Right renal cortex interstitium (tissue), 3 donors: ENCODE data around the gene B4GALNT3. TPM values are rescaled to one million over a fixed set of nuclear protein-coding genes. Genes with fewer than 3 reads are reported as not detected.

Experiments used
- DNase-seq, 3 donors: peaks; one replicate each; pipeline ENCODE4 v3.0.0-alpha.2; 2013; ENCODE audit warnings: low read depth in 3 of 3, low spot score in 2 of 3
- polyA plus RNA-seq, 3 donors: library from polyadenylated mRNA; unstranded; fragments of 120-200 nt; gene quantifications; one replicate each; pipeline ENCODE4 v1.2.1, GENCODE V29; 2013; ENCODE audit not compliant: insufficient read length in 3 of 3

Gene B4GALNT3
- polyA plus RNA-seq, 3 donors: 14.2 to 16.8 (median 14.6) TPM

- DNase-seq: no peak
Observed at GRCh38 chr12:553216-554000, 93.7 kb downstream of the B4GALNT3 start.

- no peak for DNase-seq
Observed at GRCh38 chr12:554001-554285, 94.2 kb downstream of the B4GALNT3 start.

DNA sequence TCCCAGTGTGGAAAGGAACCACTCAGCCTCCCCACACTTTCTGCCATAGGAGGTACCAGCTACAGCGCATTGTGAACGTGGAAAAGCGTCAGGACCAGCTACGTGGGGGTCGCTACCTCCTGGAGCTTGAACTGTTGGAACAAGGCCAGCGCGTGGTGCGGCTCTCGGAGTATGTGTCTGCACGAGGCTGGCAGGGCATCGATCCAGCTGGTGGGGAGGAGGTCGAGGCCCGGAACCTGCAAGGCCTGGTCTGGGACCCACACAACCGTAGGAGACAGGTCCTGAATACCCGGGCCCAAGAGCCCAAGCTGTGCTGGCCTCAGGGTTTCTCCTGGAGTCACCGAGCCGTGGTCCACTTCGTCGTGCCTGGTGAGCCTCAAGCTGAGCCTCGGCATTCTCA is 96.8 kb downstream of the B4GALNT3 start:
- DNase-seq: no peak

DNA sequence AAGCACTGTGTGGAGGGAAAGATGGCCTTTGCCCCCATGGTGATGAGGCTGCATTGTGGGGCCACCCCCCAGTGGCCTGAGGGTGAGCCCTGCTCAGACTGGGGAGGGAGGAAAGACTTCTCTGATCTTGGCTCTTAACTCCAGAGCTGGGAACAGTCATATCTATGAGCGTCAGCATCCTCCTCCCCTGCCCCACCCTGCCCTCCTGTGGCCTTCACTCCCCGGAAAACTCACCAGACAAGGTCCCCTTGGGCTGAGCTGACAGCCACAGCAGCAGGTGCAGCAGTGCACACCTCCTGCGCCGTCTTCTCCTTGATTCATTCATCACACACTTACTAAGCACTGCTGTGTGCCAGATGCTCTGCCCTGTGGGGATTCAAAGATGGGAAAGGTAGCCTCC is 98.8 kb downstream of the B4GALNT3 start:
- no peak for DNase-seq

DNA sequence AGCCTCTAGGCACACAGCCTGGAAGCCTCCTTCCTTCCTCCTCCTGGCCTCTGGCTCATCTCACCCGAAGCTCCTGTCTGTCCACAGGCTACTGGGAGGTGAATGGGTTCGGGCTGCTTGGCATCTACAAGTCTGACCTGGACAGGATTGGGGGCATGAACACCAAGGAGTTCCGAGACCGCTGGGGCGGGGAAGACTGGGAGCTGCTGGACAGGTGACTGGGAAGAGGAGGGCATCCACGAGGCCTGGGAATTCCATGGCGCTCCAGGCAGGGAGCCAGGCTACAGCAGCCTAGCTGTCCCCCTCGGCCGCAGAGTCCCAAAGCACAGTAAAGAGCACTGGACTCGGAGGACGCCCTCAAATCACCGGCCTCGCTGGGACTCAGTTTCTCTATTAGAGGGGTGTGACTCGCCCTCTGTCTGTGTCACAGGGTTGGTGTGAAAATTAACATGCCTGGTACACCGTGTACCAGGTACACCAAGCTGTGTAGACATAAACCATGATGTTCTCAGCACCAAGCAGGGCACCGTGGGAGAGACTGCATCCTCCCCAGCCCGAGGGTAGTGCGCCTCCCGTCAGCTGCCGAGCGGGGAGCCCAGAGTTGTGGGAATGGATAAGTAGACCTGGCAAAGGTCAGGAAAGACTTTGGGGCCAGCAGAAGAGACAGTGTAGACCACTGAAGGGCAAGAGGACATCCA is 99.6 kb downstream of the B4GALNT3 start:
- no peak for DNase-seq

- DNase-seq: no peak
Observed at GRCh38 chr12:559906-560455, 100.2 kb downstream of the B4GALNT3 start.

GRCh38 chr12:560691-561390 is 101.1 kb downstream of the B4GALNT3 start:
- no peak for DNase-seq

DNA sequence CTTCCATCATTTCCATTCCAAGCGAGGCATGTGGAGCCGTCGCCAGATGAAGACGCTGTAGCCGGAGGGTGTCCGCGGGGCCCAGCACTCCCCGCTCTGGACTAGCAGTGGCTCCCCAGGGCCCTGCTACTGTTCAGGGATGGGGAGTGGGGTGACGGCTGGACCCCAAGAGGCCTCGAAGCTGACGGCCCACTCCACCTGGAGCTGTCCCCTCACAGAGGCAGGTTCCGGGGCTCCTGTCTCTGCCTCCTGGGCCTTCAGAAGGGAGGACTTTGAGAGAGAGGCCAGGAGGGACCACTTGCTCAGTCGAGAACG is 101.6 kb downstream of the B4GALNT3 start:
- DNase-seq: no peak

GRCh38 chr12:561908-562593 is 102.3 kb downstream of the B4GALNT3 start:
- no peak for DNase-seq

DNA sequence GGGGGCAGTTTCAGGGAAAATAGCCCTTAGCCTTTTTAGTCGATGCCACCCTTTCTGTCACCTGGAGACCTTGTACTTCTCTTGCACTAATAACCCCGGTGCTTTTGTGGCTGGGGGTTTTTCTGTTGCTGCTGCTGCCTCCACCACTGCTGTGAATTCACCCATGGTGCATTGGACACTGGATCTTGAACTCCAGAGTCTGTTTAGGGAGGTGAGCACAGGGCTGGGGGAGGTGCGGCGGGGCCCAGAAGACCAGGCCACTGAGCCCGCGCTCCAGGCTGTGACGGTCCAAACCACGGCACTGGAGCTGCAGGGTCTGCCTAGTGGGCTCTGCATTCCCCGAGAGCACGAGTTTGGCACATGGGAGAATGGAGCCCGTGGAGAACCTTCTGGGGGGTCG is 102.9 kb downstream of the B4GALNT3 start:
- no peak for DNase-seq

DNA sequence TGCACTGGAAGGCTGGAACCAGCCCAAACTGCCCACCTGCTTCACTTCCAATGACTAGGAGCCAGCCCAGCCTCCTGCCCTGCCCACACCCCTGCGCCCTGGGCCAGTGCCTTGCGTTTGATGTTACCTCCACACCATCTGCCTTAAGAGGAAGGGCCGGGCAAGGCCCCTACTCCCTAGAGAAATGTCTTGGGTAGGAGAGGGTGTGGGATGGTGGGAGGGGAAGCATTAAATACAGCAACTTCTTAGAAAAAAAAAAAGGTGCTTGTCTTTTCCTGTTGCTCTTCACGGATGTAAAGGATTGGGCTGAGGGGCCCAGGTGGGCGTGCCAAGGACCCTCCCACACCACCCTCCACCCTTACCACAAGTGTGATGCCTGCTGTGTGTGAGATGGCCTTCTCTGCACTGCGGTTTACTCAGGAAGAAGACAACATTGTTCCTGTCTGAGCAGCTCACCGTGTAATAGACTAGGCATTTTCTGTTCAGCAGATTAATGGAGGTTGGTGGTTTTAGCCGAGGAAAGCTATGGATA is 103.6 kb downstream of the B4GALNT3 start:
- DNase-seq: no peak

DNA sequence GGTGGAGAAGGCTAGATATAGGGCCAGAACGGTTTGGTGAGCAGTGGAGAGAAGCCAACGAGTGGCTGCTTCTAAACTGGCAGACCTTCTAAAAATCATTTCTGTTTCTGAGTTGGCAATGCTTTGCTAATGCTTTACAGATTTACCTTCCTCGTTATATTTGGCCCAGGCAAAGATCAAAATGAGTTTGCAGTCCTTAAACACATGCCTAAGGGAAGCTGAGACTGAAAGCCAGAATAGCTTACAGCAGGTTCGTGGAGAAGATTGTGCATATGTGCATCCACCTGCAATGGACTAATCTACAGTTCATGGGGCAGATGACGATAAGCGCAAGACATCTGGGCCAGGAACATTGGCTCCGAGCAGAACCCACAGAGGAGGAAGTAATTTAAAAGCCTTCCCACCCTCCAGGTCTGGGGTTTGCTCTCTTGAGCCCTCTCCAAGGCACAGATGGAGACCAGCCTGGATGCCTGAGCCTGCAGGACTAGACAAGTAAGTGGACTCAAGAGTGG is 104.1 kb downstream of the B4GALNT3 start:
- DNase-seq: no peak

DNA sequence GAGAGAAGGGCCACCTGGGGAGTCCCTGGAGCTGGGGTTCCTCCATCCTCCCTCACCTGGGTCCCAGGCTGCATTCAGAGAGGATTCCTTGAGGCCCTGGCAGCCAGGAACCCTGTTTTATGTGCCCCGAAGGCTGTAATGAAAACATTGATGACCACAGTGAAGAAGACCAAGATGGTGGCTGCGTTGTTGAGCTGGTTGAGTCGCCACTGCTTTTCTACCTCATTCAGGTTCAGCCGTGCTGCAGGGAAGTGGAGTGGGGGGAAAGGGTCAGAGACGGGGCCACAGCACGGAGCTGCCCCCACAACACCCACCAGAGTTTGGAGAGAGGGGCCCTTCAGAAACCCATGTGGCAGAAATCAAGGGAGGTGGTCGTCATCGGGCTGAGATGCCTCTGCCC is 105.4 kb downstream of the B4GALNT3 start:
- no peak for DNase-seq

GRCh38 chr12:565589-566105 is 105.9 kb downstream of the B4GALNT3 start:
- DNase-seq: no peak

GRCh38 chr12:568486-568885 is 108.7 kb downstream of the B4GALNT3 start:
- no peak for DNase-seq

- DNase-seq: no peak
Observed at GRCh38 chr12:569091-569676, 109.4 kb downstream of the B4GALNT3 start.

GRCh38 chr12:569803-570434 is 110.2 kb downstream of the B4GALNT3 start:
- DNase-seq: peak in 1 of 3 donors; percentile 63

GRCh38 chr12:570435-570920 is 110.7 kb downstream of the B4GALNT3 start:
- peak in 1 of 3 donors; percentile 15 for DNase-seq
